Psoas muscle (tissue), 8 donors: ENCODE measurements around the gene CACNA1B. TPM values are rescaled to one million over a fixed set of nuclear protein-coding genes. Genes with fewer than 3 reads are reported as not detected.
"Not testable (repeated sequence)": the region's sequence is repeated elsewhere in the genome, so short reads cannot be mapped to it uniquely, and the experiment has no call there.

Source experiments
- ATAC-seq, 4 donors: fragments of 200-7000 bp; cut with Tn5 transposase; one replicate each; pipeline ENCODE4 v1.9.1; 2020; ENCODE audit warnings: moderate library complexity in 3 of 4, mild to moderate bottlenecking in 2 of 4
- DNase-seq, 2 donors: peaks; one replicate each; pipeline ENCODE4 v3.0.0-alpha.2; 2020
- H3K27ac ChIP-seq: fragments of 200-600 bp; one replicate; pipeline ENCODE4 v1.8.0; 2022
- H3K27me3 ChIP-seq, 3 donors: fragments of 200-600 bp in 1 of 3; one replicate each; pipeline versions ENCODE4 v1.6.1 to v1.8.0; 2013 to 2022; ENCODE audit warnings: low read length in 2 of 3, mild to moderate bottlenecking in 2 of 3, moderate library complexity in 1 of 3; ENCODE audit not compliant: insufficient read depth in 3 of 3
- H3K36me3 ChIP-seq, 2 donors: fragments of 200-600 bp in 1 of 2; one replicate each; pipeline versions ENCODE4 v1.6.1 to v1.8.0; 2013 to 2022; ENCODE audit warnings: low read depth in 1 of 2, mild to moderate bottlenecking in 1 of 2, moderate library complexity in 1 of 2; ENCODE audit not compliant: insufficient read depth in 1 of 2
- H3K4me1 ChIP-seq: fragments of 200-600 bp; one replicate; pipeline ENCODE4 v1.8.0; 2022
- H3K4me3 ChIP-seq: fragments of 200-600 bp; one replicate; pipeline ENCODE4 v1.8.0; 2022; ENCODE audit warnings: mild to moderate bottlenecking
- H3K9me3 ChIP-seq: fragments of 200-600 bp; one replicate; pipeline ENCODE4 v1.8.0; 2022
- CTCF ChIP-seq: fragments of 200-600 bp; IDR thresholded peaks from one replicate; pipeline ENCODE4 v1.8.0; 2022; ENCODE audit warnings: antibody characterized with exemption
- WGBS, 3 donors: extraction: QIAGEN DNeasy Blood & Tissue Kit; methylation state at CpG; one replicate each; pipeline versions ENCODE4 v1.1.6 to v1.1.7; 2013; 5-methylcytosine and 5-hydroxymethylcytosine counted together
- intact Hi-C, 2 donors: fragments of 100-400 bp; cut with DNase I; formaldehyde crosslinking; loops; one replicate each; pipeline versions ENCODE4 v1.11.0 to v1.14.2; 2022
- polyA plus RNA-seq, 3 donors: library from polyadenylated mRNA; stranded (reverse); fragments of 200-250 nt; gene quantifications; one replicate each; pipeline ENCODE4 v1.2.3, GENCODE V29; 2013
- total RNA-seq, 4 donors: library from RNA; stranded (reverse); fragmentation: NEBNext Ultra II Directional in 2 of 4; extraction: Animal tissue kit (Norgen Biotek cat#: 25700) in 2 of 4; gene quantifications; one replicate each; pipeline versions ENCODE4 v1.2.1 to v1.2.4, GENCODE V29; 2021 to 2023
- donor health status: healthy with polysubstance abuse.
- donor health status: DM: no; HTN: no; CAD: no; lungs with moderate emphysema.
- donor health status: Bipolar disorder and iron deficiency.
- donor health status: healthy.
- donor health status: DM: yes; HTN: yes; CAD: no.
- donor health status: DM: no; HTN: no; CAD: no.
- donor health status: DM: no; HTN: no; CAD: no.
- donor health status: DM: yes; HTN: yes; CAD: no.

The CACNA1B gene
- total and polyA plus RNA-seq, 7 donors = 0.01 to 0.02 TPM; not detected in 5

- H3K36me3 ChIP-seq = no peaks in the 10 kb centered on the region
- no peaks in the 10 kb centered on the region for H3K4me1 ChIP-seq
- H3K27ac ChIP-seq = no peak overlapping the region
- no peak overlapping the region for H3K4me3 ChIP-seq
- no peaks in the 10 kb centered on the region for H3K9me3 ChIP-seq
- peaks cover 0 to 32% (median 2%) of the 10 kb centered on the region in 3 donors for H3K27me3 ChIP-seq
- intact Hi-C loops = no loop called here
- no peak for TF ChIP-seq CTCF
- DNase-seq (peak in 1 of 2 donors; percentile 20), ATAC-seq (no peak)
- WGBS, 3 donors = 88 to 95% (median 92%) methylated on average over 13 of the region's 13 CpGs
Observed at GRCh38 chr9:138017200-138017599, 139.6 kb downstream of the CACNA1B start.

GRCh38 chr9:138019514-138019913 is 141.9 kb downstream of the CACNA1B start:
- H3K36me3 ChIP-seq, DNase-seq, H3K27ac ChIP-seq, ATAC-seq, H3K4me3 ChIP-seq, intact Hi-C loops, H3K9me3 ChIP-seq, H3K4me1 ChIP-seq: not testable (repeated sequence)
- H3K27me3 ChIP-seq = peaks cover 0 to 52% (median 17%) of the 10 kb centered on the region in 3 donors
- WGBS, 3 donors = 75 to 81% (median 76%) methylated on average over 10 of the region's 10 CpGs

- TF ChIP-seq CTCF = no peak
- H3K27ac ChIP-seq = no peak overlapping the region
- H3K9me3 ChIP-seq = no peaks in the 10 kb centered on the region
- ATAC-seq (no peak), DNase-seq (peak in 1 of 2 donors; percentile 26)
- no peak overlapping the region for H3K4me3 ChIP-seq
- no peaks in the 10 kb centered on the region for H3K4me1 ChIP-seq
- H3K36me3 ChIP-seq = no peaks in the 10 kb centered on the region
- intact Hi-C loops = no loop called here
- WGBS, 3 donors = 71 to 78% (median 72%) methylated on average over 13 of the region's 13 CpGs
- peaks cover 0 to 59% (median 17%) of the 10 kb centered on the region in 3 donors for H3K27me3 ChIP-seq
Observed at GRCh38 chr9:138020120-138020794, 142.7 kb downstream of the CACNA1B start.

GRCh38 chr9:138020795-138021182 is 143.2 kb downstream of the CACNA1B start:
- peak in 1 of 2 donors; percentile 34 for DNase-seq
- TF ChIP-seq CTCF = no peak
- Histone ChIP-seq H3K36me3 (no peaks in the 10 kb centered on the region), H3K4me3 (no peak overlapping the region), H3K27me3 (peaks cover 0 to 58% (median 17%) of the 10 kb centered on the region in 3 donors), H3K27ac (no peak overlapping the region), H3K4me1 (no peaks in the 10 kb centered on the region), H3K9me3 (no peaks in the 10 kb centered on the region)
- 76 to 82% (median 81%) methylated on average over 4 to 5 of the region's 5 CpGs for WGBS, 3 donors
- no peak for ATAC-seq
- intact Hi-C loops = no loop called here

GRCh38 chr9:138021251-138022056 is 143.9 kb downstream of the CACNA1B start:
- Histone ChIP-seq H3K36me3 (no peaks in the 10 kb centered on the region), H3K4me3 (no peak overlapping the region), H3K27ac (no peak overlapping the region), H3K4me1 (no peaks in the 10 kb centered on the region), H3K27me3 (peaks cover 0 to 65% (median 17%) of the 10 kb centered on the region in 3 donors), H3K9me3 (no peaks in the 10 kb centered on the region)
- intact Hi-C loops = no loop called here
- WGBS, 3 donors = 69 to 79% (median 70%) methylated on average over 15 of the region's 15 CpGs
- DNase-seq = no peak
- no peak for ATAC-seq
- no peak for TF ChIP-seq CTCF
